Calu3 (cell line): Measurements from ENCODE around the gene DYNC1I1. TPM values are rescaled to one million over a fixed set of nuclear protein-coding genes. Genes with fewer than 3 reads are reported as not detected.

Experiments
- BruUV-seq: library from RNA; stranded (reverse); fragments of 400-500 nt; replicated peaks from 2 replicates; lab custom pipeline; 2021; lab: Mats Ljungman, UMichigan
- CTCF ChIA-PET: fragments of 300-600 bp; sonication (Branson Sonifier 250); formaldehyde crosslinking; loops from one replicate; lab custom pipeline; 2022; ENCODE audit warnings: antibody characterized with exemption; lab: Charles Lee
- DNase-seq: peaks from one replicate; pipeline ENCODE4 v3.0.0; 2022
- H3K27ac Mint-ChIP-seq: one replicate; pipeline ENCODE4 v1.8.0; 2022; ENCODE audit warnings: mixed read lengths; ENCODE audit not compliant: unreplicated experiment
- H3K27me3 Mint-ChIP-seq: one replicate; pipeline ENCODE4 v1.8.0; 2022; ENCODE audit warnings: mixed read lengths; ENCODE audit not compliant: unreplicated experiment
- H3K36me3 Mint-ChIP-seq: one replicate; pipeline ENCODE4 v1.8.0; 2022; ENCODE audit warnings: mild to moderate bottlenecking, moderate library complexity, mixed read lengths; ENCODE audit not compliant: insufficient read depth, unreplicated experiment
- H3K4me1 Mint-ChIP-seq: one replicate; pipeline ENCODE4 v1.8.0; 2022; ENCODE audit warnings: mild to moderate bottlenecking, low read depth, mixed read lengths; ENCODE audit not compliant: unreplicated experiment
- H3K4me3 Mint-ChIP-seq: one replicate; pipeline ENCODE4 v1.8.0; 2022; ENCODE audit warnings: mild to moderate bottlenecking, low read depth, moderate library complexity, mixed read lengths; ENCODE audit not compliant: unreplicated experiment
- H3K9me3 Mint-ChIP-seq: one replicate; pipeline ENCODE4 v1.8.0; 2022; ENCODE audit warnings: low read depth, mixed read lengths; ENCODE audit not compliant: unreplicated experiment
- CTCF ChIP-seq: fragments of 200-600 bp; IDR thresholded peaks from one replicate; pipeline ENCODE4 v1.8.0; 2022; ENCODE audit warnings: antibody characterized with exemption; ENCODE audit not compliant: unreplicated experiment
- intact Hi-C: fragments of 100-400 bp; cut with micrococcal nuclease; formaldehyde crosslinking; loops from one replicate; pipeline ENCODE4 v1.10.0; 2022; ENCODE audit not compliant: unreplicated experiment
- total RNA-seq: library from RNA; stranded (reverse); gene quantifications from 2 replicates; pipeline ENCODE4 v1.2.3, GENCODE V29; 2022

DYNC1I1 gene
- total RNA-seq, 1 experiment from 2014 or later, result 0.73 TPM

- no peak for TF ChIP-seq CTCF
- CTCF ChIA-PET, result no interaction called here
- Mint-ChIP-seq H3K4me1 (no peaks in the 10 kb centered on the region), H3K27me3 (peaks cover 61% of the 10 kb centered on the region), H3K36me3 (no peaks in the 10 kb centered on the region), H3K9me3 (no peaks in the 10 kb centered on the region), H3K4me3 (no peak overlapping the region), H3K27ac (no peak overlapping the region)
- intact Hi-C loops, result no loop called here
- no peak for DNase-seq
- no TSS peak for BruUV-seq
Observed at GRCh38 chr7:95905167-95905566, 132.8 kb downstream of the DYNC1I1 start.

DNA sequence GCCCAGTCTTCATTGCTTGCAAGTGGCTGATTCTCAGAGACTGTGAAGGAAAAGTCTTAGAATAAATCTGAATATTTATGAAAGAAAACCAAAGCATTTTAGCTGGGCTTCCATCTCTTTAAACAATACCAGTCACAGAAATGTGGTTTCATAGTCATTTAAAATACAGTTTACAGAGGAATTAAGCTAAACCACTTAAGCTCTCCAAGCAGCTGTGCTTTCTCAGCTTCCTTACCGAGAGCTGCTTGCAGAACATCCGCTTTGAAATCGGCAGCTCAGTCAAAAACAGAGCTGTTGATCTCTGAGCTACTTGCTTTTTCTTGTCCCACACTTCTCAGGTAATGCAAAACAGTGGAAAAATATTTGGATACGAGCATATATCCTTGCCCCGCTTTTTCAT, 134.5 kb downstream of the DYNC1I1 start:
- no TSS peak for BruUV-seq
- no peak for TF ChIP-seq CTCF
- no peak overlapping the region for H3K27ac Mint-ChIP-seq
- no peaks in the 10 kb centered on the region for H3K36me3 Mint-ChIP-seq
- intact Hi-C loops, result no loop called here
- CTCF ChIA-PET, result no interaction called here
- H3K4me3 Mint-ChIP-seq, result no peak overlapping the region
- DNase-seq, result no peak
- peaks cover 69% of the 10 kb centered on the region for H3K27me3 Mint-ChIP-seq
- H3K9me3 Mint-ChIP-seq, result no peaks in the 10 kb centered on the region
- H3K4me1 Mint-ChIP-seq, result no peaks in the 10 kb centered on the region

DNA sequence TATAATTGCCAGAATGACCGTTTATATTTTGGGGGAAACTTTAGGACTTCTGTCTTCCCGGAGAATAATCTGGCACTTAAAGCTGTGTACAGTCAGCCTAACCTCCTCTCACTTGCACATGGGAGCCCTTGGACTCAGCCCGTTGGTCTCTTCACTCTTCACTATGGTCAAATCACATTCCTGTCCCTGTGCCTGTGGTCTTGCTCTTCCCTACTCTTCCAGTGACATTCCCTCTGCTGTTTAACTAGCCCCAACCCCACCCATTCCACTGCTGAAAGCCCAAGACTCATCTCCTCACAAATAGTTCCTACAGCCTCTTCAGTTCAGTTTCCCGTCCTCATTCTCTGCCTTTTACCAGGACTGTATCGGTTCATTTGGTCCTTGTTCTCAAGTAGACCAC, 135.0 kb downstream of the DYNC1I1 start:
- Mint-ChIP-seq H3K4me1 (no peaks in the 10 kb centered on the region), H3K36me3 (no peaks in the 10 kb centered on the region), H3K27me3 (peaks cover 70% of the 10 kb centered on the region), H3K4me3 (no peak overlapping the region), H3K27ac (no peak overlapping the region), H3K9me3 (no peaks in the 10 kb centered on the region)
- CTCF ChIA-PET, result no interaction called here
- DNase-seq, result no peak
- BruUV-seq, result no TSS peak
- no peak for TF ChIP-seq CTCF
- intact Hi-C loops, result no loop called here

DNA sequence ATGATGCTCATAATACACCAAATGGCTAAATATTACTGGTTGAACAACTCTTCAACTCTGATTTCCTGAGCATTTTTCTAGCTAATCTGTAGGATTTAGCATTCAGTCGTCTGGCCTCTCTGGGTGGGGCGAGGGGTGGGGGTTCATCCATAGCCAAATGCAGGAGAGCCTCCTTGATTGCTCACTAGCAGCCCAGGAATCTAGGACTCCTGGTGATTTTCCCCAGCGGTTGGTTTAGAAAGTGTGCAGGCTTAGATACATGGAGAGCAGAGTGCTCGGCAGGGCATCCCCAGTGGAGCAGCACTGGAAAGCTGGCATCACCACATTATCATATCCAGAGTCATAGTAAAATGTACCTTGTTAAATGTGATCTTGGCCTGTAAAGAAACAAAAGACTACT, 136.1 kb downstream of the DYNC1I1 start:
- CTCF ChIA-PET, result interaction anchor here (0.5 kb wide), 1 partner anchor 292 kb away, joined by 4 read pairs; no protein-coding TSS in a partner anchor
- intact Hi-C loops, result no loop called here
- no peak for TF ChIP-seq CTCF
- no TSS peak for BruUV-seq
- peaks cover 77% of the 10 kb centered on the region for H3K27me3 Mint-ChIP-seq
- no peaks in the 10 kb centered on the region for H3K9me3 Mint-ChIP-seq
- H3K36me3 Mint-ChIP-seq, result no peaks in the 10 kb centered on the region
- no peak for DNase-seq
- no peak overlapping the region for H3K27ac Mint-ChIP-seq
- H3K4me1 Mint-ChIP-seq, result no peaks in the 10 kb centered on the region
- H3K4me3 Mint-ChIP-seq, result no peak overlapping the region
